Measurements from ENCODE around the gene TMPRSS3. TPM values are rescaled to one million over a fixed set of nuclear protein-coding genes. Genes with fewer than 3 reads are reported as not detected.

The TMPRSS3 gene
- total RNA-seq, 1 donor from 2014 or later, result not detected

GRCh38 chr21:42376338-42376982 is 19.4 kb downstream of the TMPRSS3 start:
- Mint-ChIP-seq H3K27me3 (peaks cover 15% of the 10 kb centered on the region), H3K36me3 (ENCODE audit: low read depth) (peaks cover under 1% of the 10 kb centered on the region), H3K9me3 (peaks cover under 1% of the 10 kb centered on the region), H3K27ac (no peak overlapping the region), H3K4me1 (peaks cover 10% of the 10 kb centered on the region), H3K4me3 (no peak overlapping the region)
- no peak for ATAC-seq (ENCODE audit: low read depth)
- no peak for DNase-seq
- POLR2A ChIA-PET, result no interaction called here
- TF ChIP-seq, protein P1, sequence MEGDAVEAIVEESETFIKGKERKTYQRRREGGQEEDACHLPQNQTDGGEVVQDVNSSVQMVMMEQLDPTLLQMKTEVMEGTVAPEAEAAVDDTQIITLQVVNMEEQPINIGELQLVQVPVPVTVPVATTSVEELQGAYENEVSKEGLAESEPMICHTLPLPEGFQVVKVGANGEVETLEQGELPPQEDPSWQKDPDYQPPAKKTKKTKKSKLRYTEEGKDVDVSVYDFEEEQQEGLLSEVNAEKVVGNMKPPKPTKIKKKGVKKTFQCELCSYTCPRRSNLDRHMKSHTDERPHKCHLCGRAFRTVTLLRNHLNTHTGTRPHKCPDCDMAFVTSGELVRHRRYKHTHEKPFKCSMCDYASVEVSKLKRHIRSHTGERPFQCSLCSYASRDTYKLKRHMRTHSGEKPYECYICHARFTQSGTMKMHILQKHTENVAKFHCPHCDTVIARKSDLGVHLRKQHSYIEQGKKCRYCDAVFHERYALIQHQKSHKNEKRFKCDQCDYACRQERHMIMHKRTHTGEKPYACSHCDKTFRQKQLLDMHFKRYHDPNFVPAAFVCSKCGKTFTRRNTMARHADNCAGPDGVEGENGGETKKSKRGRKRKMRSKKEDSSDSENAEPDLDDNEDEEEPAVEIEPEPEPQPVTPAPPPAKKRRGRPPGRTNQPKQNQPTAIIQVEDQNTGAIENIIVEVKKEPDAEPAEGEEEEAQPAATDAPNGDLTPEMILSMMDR (IDR thresholded peaks at IDR 0.05), result no peak
- CTCF ChIA-PET, result no interaction called here
- intact Hi-C loops (cut with micrococcal nuclease), result no loop called here

- no peaks in the 10 kb centered on the region for H3K9me3 Mint-ChIP-seq
- intact Hi-C loops (cut with micrococcal nuclease), result no loop called here
- DNase-seq (no peak), ATAC-seq (ENCODE audit: low read depth) (no peak)
- H3K4me3 Mint-ChIP-seq, result no peak overlapping the region
- TF ChIP-seq, protein P1 (IDR thresholded peaks at IDR 0.05), result no peak
- ChIA-PET CTCF (no interaction called here), POLR2A (no interaction called here)
- H3K4me1 Mint-ChIP-seq, result peaks cover 10% of the 10 kb centered on the region
- no peaks in the 10 kb centered on the region for H3K36me3 Mint-ChIP-seq (ENCODE audit: low read depth)
- H3K27me3 Mint-ChIP-seq, result peaks cover 20% of the 10 kb centered on the region
- H3K27ac Mint-ChIP-seq, result no peak overlapping the region
Measured at GRCh38 chr21:42375966-42376337, 19.9 kb downstream of the TMPRSS3 start.

GRCh38 chr21:42375506-42375905 is 20.3 kb downstream of the TMPRSS3 start:
- POLR2A ChIA-PET, result no interaction called here
- H3K4me3 Mint-ChIP-seq, result no peak overlapping the region
- intact Hi-C loops (cut with micrococcal nuclease), result no loop called here
- peaks cover 20% of the 10 kb centered on the region for H3K27me3 Mint-ChIP-seq
- CTCF ChIA-PET, result no interaction called here
- TF ChIP-seq, protein P1 (IDR thresholded peaks at IDR 0.05), result no peak
- ATAC-seq (ENCODE audit: low read depth) (no peak), DNase-seq (no peak)
- peaks cover 10% of the 10 kb centered on the region for H3K4me1 Mint-ChIP-seq
- H3K9me3 Mint-ChIP-seq, result no peaks in the 10 kb centered on the region
- H3K27ac Mint-ChIP-seq, result no peak overlapping the region
- no peaks in the 10 kb centered on the region for H3K36me3 Mint-ChIP-seq (ENCODE audit: low read depth)

DNA sequence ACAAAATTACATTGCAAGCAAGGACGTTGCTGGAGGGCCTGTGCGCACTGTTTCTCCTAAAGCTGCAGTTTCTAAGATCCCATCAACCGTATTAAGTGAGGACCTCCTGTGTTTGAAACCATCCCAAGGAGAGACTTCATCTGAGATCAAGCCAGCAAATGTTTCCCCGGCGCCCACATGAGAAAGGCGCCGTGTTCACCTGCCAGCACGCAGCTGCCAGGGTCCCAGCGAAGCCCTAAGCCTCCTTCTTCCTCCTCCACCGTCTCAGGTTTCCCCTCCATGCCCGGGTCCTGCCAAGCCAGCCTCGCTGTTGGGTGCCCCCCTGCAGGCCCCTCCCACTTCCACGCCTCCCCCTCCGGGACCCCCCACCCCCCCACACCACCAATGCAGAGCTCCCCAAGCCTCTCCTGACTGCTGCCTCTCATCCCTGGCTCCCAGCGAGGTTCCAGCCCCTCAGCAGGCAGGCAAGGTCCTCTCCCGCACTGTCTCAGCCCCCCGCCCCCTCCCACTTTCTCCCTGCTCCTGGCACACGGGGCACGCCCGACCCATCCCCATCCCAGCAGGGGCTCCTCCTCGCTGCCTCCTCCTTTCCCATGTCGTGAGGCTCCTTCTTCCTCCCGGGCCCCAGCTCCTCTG is 20.9 kb downstream of the TMPRSS3 start:
- TF ChIP-seq, protein P1 (IDR thresholded peaks at IDR 0.05), result no peak
- POLR2A ChIA-PET, result no interaction called here

DNA sequence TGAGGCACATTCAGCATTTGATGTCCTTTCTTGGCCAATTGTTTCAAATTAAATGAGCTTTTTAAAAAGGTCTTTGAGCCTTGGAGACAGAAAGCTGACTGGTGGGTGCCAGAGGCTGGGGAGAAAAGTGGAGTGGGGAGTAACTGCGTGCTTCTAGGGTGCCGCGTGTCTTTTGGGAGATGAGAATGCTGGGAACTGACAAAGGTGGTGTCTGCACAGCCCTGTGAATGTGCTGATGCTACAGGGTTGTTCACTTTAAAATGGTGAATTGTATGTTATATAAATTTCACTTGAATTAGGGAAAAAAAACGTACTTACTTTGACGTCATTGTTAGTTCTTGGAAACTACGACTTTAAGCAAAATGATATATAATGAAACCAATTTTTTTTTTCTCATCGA is 21.4 kb downstream of the TMPRSS3 start:
- H3K9me3 Mint-ChIP-seq, result no peaks in the 10 kb centered on the region
- intact Hi-C loops (cut with micrococcal nuclease), result no loop called here
- no peak overlapping the region for H3K4me3 Mint-ChIP-seq
- H3K4me1 Mint-ChIP-seq, result peaks cover 3% of the 10 kb centered on the region
- CTCF ChIA-PET, result no interaction called here
- ATAC-seq (ENCODE audit: low read depth) (no peak), DNase-seq (no peak)
- POLR2A ChIA-PET, result no interaction called here
- H3K27ac Mint-ChIP-seq, result no peak overlapping the region
- H3K27me3 Mint-ChIP-seq, result peaks cover 20% of the 10 kb centered on the region
- TF ChIP-seq, protein P1 (IDR thresholded peaks at IDR 0.05), result no peak
- H3K36me3 Mint-ChIP-seq (ENCODE audit: low read depth), result no peaks in the 10 kb centered on the region

More for the DNA sequence above, 20.9 kb downstream of the TMPRSS3 start:
- intact Hi-C loops (cut with micrococcal nuclease), result no loop called here
- Mint-ChIP-seq H3K4me1 (peaks cover 8% of the 10 kb centered on the region), H3K36me3 (ENCODE audit: low read depth) (no peaks in the 10 kb centered on the region), H3K27ac (no peak overlapping the region), H3K9me3 (no peaks in the 10 kb centered on the region), H3K27me3 (peaks cover 20% of the 10 kb centered on the region), H3K4me3 (no peak overlapping the region)
- no peak for ATAC-seq (ENCODE audit: low read depth)
- no peak for DNase-seq
- CTCF ChIA-PET, result no interaction called here
